GM10248 (cell line): ENCODE data around the gene SLC25A19.

Experiments
- CTCF ChIA-PET: fragments of 300-600 bp; sonication (Branson Sonifier 250); formaldehyde crosslinking; extraction: SDS; loops from one replicate; lab custom pipeline; 2021; ENCODE audit warnings: antibody characterized with exemption; lab: Yijun Ruan, JAX
- POLR2A ChIA-PET: fragments of 350-650 bp; sonication (Branson Sonifier 250); formaldehyde crosslinking; extraction: SDS; loops from one replicate; lab custom pipeline; 2020; ENCODE audit warnings: antibody characterized with exemption; lab: Yijun Ruan, JAX
- DNase-seq: peaks from one replicate; pipeline ENCODE4 v3.0.0; 2012; ENCODE audit errors: extremely low spot score
- CTCF ChIP-seq: IDR thresholded peaks from 2 replicates; pipeline ENCODE4 v1.5.1; 2012; ENCODE audit warnings: mild to moderate bottlenecking, low read depth; ENCODE audit errors: extremely low read depth, missing control alignments, control extremely low read depth

Gene SLC25A19

GRCh38 chr17:75228847-75229246, 60.4 kb downstream of the SLC25A19 start:
- no peak for TF ChIP-seq CTCF
- POLR2A ChIA-PET = no interaction called here
- CTCF ChIA-PET = interaction anchor here (1.2 to 13.5 kb wide), 9 partner anchors 9 to 267 kb away, joined by 3 to 87 read pairs (median 5); partner anchors contain the start of gene NT5C
- peak; percentile 8 for DNase-seq

GRCh38 chr17:75228305-75228704, 60.9 kb downstream of the SLC25A19 start:
- ChIA-PET CTCF (interaction anchor here (1.2 to 13.5 kb wide), 9 partner anchors 9 to 267 kb away, joined by 3 to 87 read pairs (median 5); partner anchors contain the start of gene NT5C), POLR2A (interaction anchor here (0.5 to 0.9 kb wide), 2 partner anchors 12 to 16 kb away, joined by 3 to 6 read pairs; no protein-coding TSS in a partner anchor)
- no peak for DNase-seq
- no peak for TF ChIP-seq CTCF

GRCh38 chr17:75227729-75228128, 61.5 kb downstream of the SLC25A19 start:
- CTCF ChIA-PET = interaction anchor here (1.6 to 13.5 kb wide), 4 partner anchors 8 to 185 kb away, joined by 4 to 87 read pairs (median 10); no protein-coding TSS in a partner anchor
- POLR2A ChIA-PET = interaction anchor here (0.5 to 0.9 kb wide), 2 partner anchors 12 to 15 kb away, joined by 3 to 6 read pairs; no protein-coding TSS in a partner anchor
- no peak for TF ChIP-seq CTCF
- no peak for DNase-seq

- POLR2A ChIA-PET = interaction anchor here (0.6 kb wide), 1 partner anchor 204 kb away, joined by 5 read pairs; no protein-coding TSS in a partner anchor
- DNase-seq = no peak
- CTCF ChIA-PET = interaction anchor here (1.2 to 13.5 kb wide), 3 partner anchors 10 to 46 kb away, joined by 3 to 87 read pairs (median 4); partner anchors contain the start of gene MIF4GD
- TF ChIP-seq CTCF = no peak
Measured at GRCh38 chr17:75225016-75225415, 64.2 kb downstream of the SLC25A19 start.
